H9 (cell line): ENCODE results near the gene PLEKHA4. TPM values are rescaled to one million over a fixed set of nuclear protein-coding genes. Genes with fewer than 3 reads are reported as not detected.
"Not testable (repeated sequence)": the region's sequence is repeated elsewhere in the genome, so short reads cannot be mapped to it uniquely, and the experiment has no call there.

Source experiments
- DNase-seq: peaks from one replicate; pipeline ENCODE4 v3.0.0-alpha.2; 2017
- H2AFZ ChIP-seq: one replicate; pipeline ENCODE4 v1.6.1; 2013; ENCODE audit warnings: mild to moderate bottlenecking, low read length, control low read depth, moderate library complexity
- H2AK5ac ChIP-seq: 2 replicates; pipeline ENCODE4 v1.6.1; 2013; ENCODE audit warnings: low read length, control low read depth, mixed read lengths; ENCODE audit not compliant: insufficient read length
- H2BK120ac ChIP-seq: one replicate; pipeline ENCODE4 v1.6.1; 2013; ENCODE audit warnings: low read depth, mild to moderate bottlenecking, low read length, control low read depth, inconsistent platforms; ENCODE audit not compliant: poor library complexity, severe bottlenecking
- H2BK12ac ChIP-seq: 2 replicates; pipeline ENCODE4 v1.6.1; 2013; ENCODE audit warnings: low read length, control low read depth, mixed read lengths, low read depth; ENCODE audit not compliant: insufficient read length
- H2BK15ac ChIP-seq: 2 replicates; pipeline ENCODE4 v1.6.1; 2013; ENCODE audit warnings: low read depth, low read length, control low read depth
- H2BK20ac ChIP-seq: one replicate; pipeline ENCODE4 v1.6.1; 2013; ENCODE audit warnings: low read depth, mild to moderate bottlenecking, low read length, control low read depth, inconsistent platforms; ENCODE audit not compliant: poor library complexity, severe bottlenecking
- H2BK5ac ChIP-seq: 2 replicates; pipeline ENCODE4 v1.6.1; 2013; ENCODE audit warnings: low read length, control low read depth, mixed read lengths; ENCODE audit not compliant: insufficient read length
- H3K14ac ChIP-seq: 2 replicates; pipeline ENCODE4 v1.6.1; 2013; ENCODE audit warnings: low read length, control low read depth; ENCODE audit not compliant: insufficient read depth
- H3K18ac ChIP-seq: 2 replicates; pipeline ENCODE4 v1.6.1; 2013; ENCODE audit warnings: low read depth, mild to moderate bottlenecking, mixed read lengths, low read length, control low read depth; ENCODE audit not compliant: insufficient read length
- H3K23ac ChIP-seq: 2 replicates; pipeline ENCODE4 v1.6.1; 2013; ENCODE audit warnings: low read length, control low read depth, mixed read lengths, low read depth; ENCODE audit not compliant: insufficient read length
- H3K23me2 ChIP-seq: 2 replicates; pipeline ENCODE4 v1.6.1; 2013; ENCODE audit warnings: low read depth, mild to moderate bottlenecking, mixed read lengths, low read length, control low read depth; ENCODE audit not compliant: insufficient read length, poor library complexity, severe bottlenecking
- H3K27ac ChIP-seq: 2 replicates; pipeline ENCODE4 v1.5.1; 2013; ENCODE audit warnings: low read length, control low read depth, mixed read lengths, low read depth; ENCODE audit not compliant: insufficient read length
- H3K27me3 ChIP-seq: 2 replicates; pipeline ENCODE4 v1.6.1; 2013; ENCODE audit warnings: low read length, control low read depth, inconsistent platforms; ENCODE audit not compliant: insufficient read depth
- H3K4ac ChIP-seq: 2 replicates; pipeline ENCODE4 v1.6.1; 2013; ENCODE audit warnings: low read depth, mild to moderate bottlenecking, control low read depth, inconsistent platforms, low read length, moderate library complexity
- H3K4me1 ChIP-seq: 2 replicates; pipeline ENCODE4 v1.6.1; 2013; ENCODE audit warnings: low read length, control low read depth, inconsistent platforms; ENCODE audit not compliant: insufficient read depth
- H3K4me2 ChIP-seq: 2 replicates; pipeline ENCODE4 v1.6.1; 2013; ENCODE audit warnings: low read length, control low read depth, mixed read lengths; ENCODE audit not compliant: insufficient read length, insufficient read depth
- H3K56ac ChIP-seq: 2 replicates; pipeline ENCODE4 v1.6.1; 2013; ENCODE audit warnings: low read depth, mild to moderate bottlenecking, mixed read lengths, low read length, control low read depth; ENCODE audit not compliant: insufficient read length
- H3K79me1 ChIP-seq: 2 replicates; pipeline ENCODE4 v1.6.1; 2013; ENCODE audit warnings: low read depth, mild to moderate bottlenecking, moderate library complexity, low read length, control low read depth, inconsistent platforms; ENCODE audit not compliant: insufficient read depth, poor library complexity, severe bottlenecking
- H3K79me2 ChIP-seq: 2 replicates; pipeline ENCODE4 v1.6.1; 2013; ENCODE audit warnings: low read length, control low read depth, inconsistent platforms; ENCODE audit not compliant: insufficient read depth
- H3K9ac ChIP-seq: 2 replicates; pipeline ENCODE4 v1.6.1; 2013; ENCODE audit warnings: low read length, control low read depth, mixed read lengths; ENCODE audit not compliant: insufficient read length; ENCODE audit errors: extremely low read depth
- H3K9me3 ChIP-seq: one replicate; pipeline ENCODE4 v1.6.1; 2013; ENCODE audit warnings: low read depth, low read length, inconsistent platforms; ENCODE audit not compliant: control insufficient read depth
- H3T11ph ChIP-seq: one replicate; pipeline ENCODE4 v1.6.1; 2013; ENCODE audit warnings: mild to moderate bottlenecking, low read length, control low read depth, inconsistent platforms
- H4K20me1 ChIP-seq: one replicate; pipeline ENCODE4 v1.6.1; 2013; ENCODE audit not compliant: control insufficient read depth, insufficient read length, insufficient read depth
- H4K5ac ChIP-seq: 2 replicates; pipeline ENCODE4 v1.6.1; 2013; ENCODE audit warnings: low read depth, mild to moderate bottlenecking, mixed read lengths, low read length, control low read depth; ENCODE audit not compliant: insufficient read length
- H4K8ac ChIP-seq: replicated peaks from 2 replicates; pipeline ENCODE4 v1.6.1; 2013; ENCODE audit warnings: low read length, control low read depth, mixed read lengths, low read depth; ENCODE audit not compliant: insufficient read length
- H4K91ac ChIP-seq: 2 replicates; pipeline ENCODE4 v1.6.1; 2013; ENCODE audit warnings: low read depth, mild to moderate bottlenecking, moderate library complexity, mixed read lengths, low read length, control low read depth; ENCODE audit not compliant: insufficient read length
- H3K27ac Mint-ChIP-seq, 3 experiments: 2 replicates in 2 of 3; 3 replicates in 1 of 3; pipeline ENCODE4 v1.8.0; 2020 to 2021; ENCODE audit warnings: mixed read lengths in 3 of 3, mild to moderate bottlenecking in 1 of 3, moderate library complexity in 1 of 3
- H3K27me3 Mint-ChIP-seq: 2 replicates; pipeline ENCODE4 v1.8.0; 2021; ENCODE audit warnings: low read depth, mild to moderate bottlenecking, moderate library complexity, mixed read lengths
- H3K36me3 Mint-ChIP-seq, 3 experiments: 2 replicates in 2 of 3; 3 replicates in 1 of 3; pipeline ENCODE4 v1.8.0; 2020 to 2021; ENCODE audit warnings: low read depth in 3 of 3, mixed read lengths in 3 of 3; ENCODE audit not compliant: insufficient read depth in 1 of 3
- H3K4me1 Mint-ChIP-seq, 2 experiments: 2 replicates each; pipeline ENCODE4 v1.8.0; 2020; ENCODE audit warnings: mixed read lengths in 2 of 2
- H3K4me3 Mint-ChIP-seq, 2 experiments: 2 replicates in 1 of 2; 3 replicates in 1 of 2; pipeline ENCODE4 v1.8.0; 2020 to 2021; ENCODE audit warnings: mild to moderate bottlenecking in 2 of 2, mixed read lengths in 2 of 2, moderate library complexity in 1 of 2
- H3K9me3 Mint-ChIP-seq, 2 experiments: 2 replicates in 1 of 2; 3 replicates in 1 of 2; pipeline ENCODE4 v1.8.0; 2020; ENCODE audit warnings: mild to moderate bottlenecking in 2 of 2, mixed read lengths in 2 of 2, moderate library complexity in 1 of 2
- WGBS: extraction: QIAGEN DNeasy Blood & Tissue Kit; methylation state at CpG from one replicate; pipeline ENCODE4 v1.1.7; 2013; ENCODE audit warnings: missing lambda C conversion rate, low lambda C conversion rate, mixed read lengths; ENCODE audit not compliant: insufficient read length; ENCODE audit errors: extremely low coverage; 5-methylcytosine and 5-hydroxymethylcytosine counted together
- total RNA-seq: library from RNA; stranded (reverse); gene quantifications from 2 replicates; pipeline ENCODE4 v1.2.1, GENCODE V29; 2021
- TF ChIP-seq, protein P1 (sequence below): fragments of 200-600 bp; sonication (generic); conservative IDR thresholded peaks from 3 replicates; pipeline ENCODE4 v1.8.0; 2021; ENCODE audit warnings: antibody characterized with exemption, mild to moderate bottlenecking

PLEKHA4 gene
- total RNA-seq, 1 experiment from 2014 or later: 15.3 TPM

DNA sequence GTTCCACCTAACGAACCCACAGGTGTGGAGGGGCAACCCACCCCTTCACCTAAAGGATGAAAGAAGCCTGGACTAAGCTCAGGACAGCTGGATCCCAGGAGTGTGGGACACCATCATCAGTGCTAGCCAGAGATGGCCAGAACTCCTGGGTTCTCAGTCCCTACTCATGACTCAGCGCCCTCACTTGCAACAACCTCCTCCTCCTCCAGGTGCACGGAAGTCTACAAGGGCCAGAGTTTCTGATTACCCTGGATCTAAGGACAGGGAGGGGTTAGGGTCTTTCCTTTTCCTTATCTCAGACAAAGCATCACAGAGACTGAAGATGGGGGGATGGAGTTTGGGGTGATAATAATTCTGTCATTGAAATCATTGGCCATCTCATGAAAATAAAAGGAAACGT is 22.1 kb upstream of the PLEKHA4 start:
- H3K79me1 ChIP-seq: no peaks in the 10 kb centered on the region
- H3K27ac ChIP-seq: no peak overlapping the region
- no peak overlapping the region for H3K14ac ChIP-seq
- H3K4me2 ChIP-seq: no peak overlapping the region
- no peak overlapping the region for H2AK5ac ChIP-seq
- Mint-ChIP-seq H3K4me3 (no peak overlapping the region), H3K4me1 (peaks cover 11 to 22% of the 10 kb centered on the region in 2 experiments), H3K9me3 (no peaks in the 10 kb centered on the region), H3K27me3 (peaks cover 2% of the 10 kb centered on the region; the same call in 1 of the 2 replicates), H3K27ac (peak overlapping the region in 1 of 3 experiments; percentile 86; a peak in 2 of 7 replicates), H3K36me3 (no peaks in the 10 kb centered on the region)
- H3K4ac ChIP-seq: no peak overlapping the region
- no peak for DNase-seq
- no peak overlapping the region for H2BK15ac ChIP-seq
- H4K8ac ChIP-seq: no peak overlapping the region
- H3K56ac ChIP-seq: no peak overlapping the region
- TF ChIP-seq, protein P1, sequence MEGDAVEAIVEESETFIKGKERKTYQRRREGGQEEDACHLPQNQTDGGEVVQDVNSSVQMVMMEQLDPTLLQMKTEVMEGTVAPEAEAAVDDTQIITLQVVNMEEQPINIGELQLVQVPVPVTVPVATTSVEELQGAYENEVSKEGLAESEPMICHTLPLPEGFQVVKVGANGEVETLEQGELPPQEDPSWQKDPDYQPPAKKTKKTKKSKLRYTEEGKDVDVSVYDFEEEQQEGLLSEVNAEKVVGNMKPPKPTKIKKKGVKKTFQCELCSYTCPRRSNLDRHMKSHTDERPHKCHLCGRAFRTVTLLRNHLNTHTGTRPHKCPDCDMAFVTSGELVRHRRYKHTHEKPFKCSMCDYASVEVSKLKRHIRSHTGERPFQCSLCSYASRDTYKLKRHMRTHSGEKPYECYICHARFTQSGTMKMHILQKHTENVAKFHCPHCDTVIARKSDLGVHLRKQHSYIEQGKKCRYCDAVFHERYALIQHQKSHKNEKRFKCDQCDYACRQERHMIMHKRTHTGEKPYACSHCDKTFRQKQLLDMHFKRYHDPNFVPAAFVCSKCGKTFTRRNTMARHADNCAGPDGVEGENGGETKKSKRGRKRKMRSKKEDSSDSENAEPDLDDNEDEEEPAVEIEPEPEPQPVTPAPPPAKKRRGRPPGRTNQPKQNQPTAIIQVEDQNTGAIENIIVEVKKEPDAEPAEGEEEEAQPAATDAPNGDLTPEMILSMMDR: no peak
- H3K23me2 ChIP-seq: no peaks in the 10 kb centered on the region
- no peak overlapping the region for H3T11ph ChIP-seq
- no peaks in the 10 kb centered on the region for H3K79me2 ChIP-seq
- no peak overlapping the region for H2BK20ac ChIP-seq
- no peak overlapping the region for H2BK120ac ChIP-seq
- no peak overlapping the region for H3K18ac ChIP-seq
- H3K9me3 ChIP-seq: no peaks in the 10 kb centered on the region
- no peak overlapping the region for H2BK12ac ChIP-seq
- no peak overlapping the region for H4K5ac ChIP-seq
- H3K27me3 ChIP-seq: no peaks in the 10 kb centered on the region
- no peak overlapping the region for H2AFZ ChIP-seq
- H2BK5ac ChIP-seq: no peak overlapping the region
- H3K23ac ChIP-seq: no peak overlapping the region
- H4K20me1 ChIP-seq: no peaks in the 10 kb centered on the region
- no CpG with 5 or more reads among the region's 4 CpGs for WGBS
- H4K91ac ChIP-seq: no peak overlapping the region
- H3K9ac ChIP-seq: no peak overlapping the region
- no peaks in the 10 kb centered on the region; the same call in 1 of the 2 replicates for H3K4me1 ChIP-seq

DNA sequence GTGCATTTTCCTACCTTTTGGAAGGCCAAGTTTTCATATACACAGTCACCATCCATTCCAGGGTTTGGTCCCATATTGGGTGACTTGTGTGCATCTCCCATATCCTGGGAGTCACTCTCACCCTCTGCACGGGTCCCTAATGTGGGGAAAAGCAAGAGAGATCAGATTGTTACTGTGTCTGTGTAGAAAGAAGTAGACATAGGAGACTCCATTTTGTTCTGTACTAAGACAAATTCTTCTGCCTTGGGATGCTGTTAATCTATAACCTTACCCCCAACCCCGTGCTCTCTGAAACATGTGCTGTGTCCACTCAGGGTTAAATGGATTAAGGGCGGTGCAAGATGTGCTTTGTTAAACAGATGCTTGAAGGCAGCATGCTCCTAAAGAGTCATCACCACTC is 21.1 kb upstream of the PLEKHA4 start:
- not testable (repeated sequence) for H4K91ac ChIP-seq, H3K4me3 Mint-ChIP-seq, H3K23me2 ChIP-seq, H3K56ac ChIP-seq, H4K20me1 ChIP-seq, H3K36me3 Mint-ChIP-seq, H3K27me3 ChIP-seq, H4K8ac ChIP-seq, H2BK120ac ChIP-seq, H3K79me1 ChIP-seq, H3K9me3 Mint-ChIP-seq, H3K23ac ChIP-seq, DNase-seq, H3K27ac ChIP-seq, H2BK5ac ChIP-seq, H3K27ac Mint-ChIP-seq, H3K27me3 Mint-ChIP-seq, H2AK5ac ChIP-seq, H3K9ac ChIP-seq, H3K4me2 ChIP-seq, H4K5ac ChIP-seq, H2BK12ac ChIP-seq, H3K79me2 ChIP-seq, H3K9me3 ChIP-seq, H2BK15ac ChIP-seq, H3K18ac ChIP-seq, H3T11ph ChIP-seq, H2AFZ ChIP-seq, H3K4me1 ChIP-seq, H2BK20ac ChIP-seq, H3K4ac ChIP-seq, H3K14ac ChIP-seq
- WGBS: no CpG with 5 or more reads among the region's 3 CpGs
- peaks cover 15 to 17% of the 10 kb centered on the region in 2 experiments for H3K4me1 Mint-ChIP-seq
